IPS-15b (cell line): ENCODE measurements around the gene SRP54.

ENCODE experiments used
- H3K27me3 ChIP-seq: one replicate; pipeline ENCODE4 v1.6.1; 2013; ENCODE audit warnings: low read length; ENCODE audit not compliant: control insufficient read depth, insufficient read depth
- H3K36me3 ChIP-seq: one replicate; pipeline ENCODE4 v1.6.1; 2013; ENCODE audit warnings: low read length; ENCODE audit not compliant: control insufficient read depth, insufficient read depth
- H3K4me1 ChIP-seq: one replicate; pipeline ENCODE4 v1.6.1; 2013; ENCODE audit warnings: mild to moderate bottlenecking, low read length; ENCODE audit not compliant: control insufficient read depth, insufficient read depth
- H3K4me3 ChIP-seq: one replicate; pipeline ENCODE4 v1.5.1; 2013; ENCODE audit warnings: low read depth, low read length
- H3K9ac ChIP-seq: one replicate; pipeline ENCODE4 v1.6.1; 2013; ENCODE audit warnings: low read depth, mild to moderate bottlenecking, low read length
- H3K9me3 ChIP-seq: one replicate; pipeline ENCODE4 v1.6.1; 2013; ENCODE audit warnings: mild to moderate bottlenecking, low read length; ENCODE audit not compliant: control insufficient read depth, insufficient read depth

The SRP54 gene

DNA sequence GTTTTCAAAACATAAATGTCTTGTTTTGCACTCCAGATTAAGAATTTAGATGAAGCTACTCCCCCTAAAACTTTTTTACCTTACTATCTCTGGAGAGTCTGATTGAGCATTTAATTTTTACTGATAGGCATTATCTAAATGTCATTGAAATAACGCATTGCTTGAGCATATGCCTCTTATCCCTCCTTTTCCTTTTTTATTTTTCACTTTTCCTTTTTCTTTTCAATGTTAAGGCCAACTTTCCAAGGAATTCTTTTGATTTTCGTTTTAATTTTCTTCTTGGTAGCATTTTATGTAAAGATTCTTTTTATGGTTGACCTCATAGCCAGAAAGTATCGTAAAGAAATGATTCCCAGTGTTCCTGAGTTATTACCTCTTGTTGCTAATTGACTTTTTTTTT is 2.9 kb downstream of the SRP54 start:
- H3K9me3 ChIP-seq, result no peaks in the 10 kb centered on the region
- peaks cover 2% of the 10 kb centered on the region for H3K27me3 ChIP-seq
- H3K4me1 ChIP-seq, result peaks cover 3% of the 10 kb centered on the region
- H3K36me3 ChIP-seq, result no peaks in the 10 kb centered on the region
- no peak overlapping the region for H3K9ac ChIP-seq
- no peak overlapping the region for H3K4me3 ChIP-seq

DNA sequence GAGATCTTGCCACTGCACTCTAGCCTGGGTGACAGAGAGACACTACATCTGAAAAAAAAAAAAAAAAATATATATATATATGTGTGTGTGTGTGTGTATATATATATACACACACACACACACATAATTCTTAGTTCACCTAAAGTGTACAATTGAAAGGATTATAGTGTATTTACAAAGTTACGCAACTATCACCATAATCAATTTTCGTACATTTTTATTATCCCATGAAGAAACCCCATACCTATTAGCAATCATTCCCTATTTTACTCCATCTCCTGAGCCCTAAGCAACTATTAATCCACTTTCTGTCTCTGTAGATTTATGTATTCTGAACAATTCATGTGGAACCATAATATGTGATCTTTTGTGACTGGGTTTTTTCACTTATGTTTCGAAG is 4.4 kb downstream of the SRP54 start:
- Histone ChIP-seq H3K4me1 (peaks cover 3% of the 10 kb centered on the region), H3K9ac (no peak overlapping the region), H3K36me3 (no peaks in the 10 kb centered on the region), H3K4me3 (no peak overlapping the region), H3K27me3 (no peaks in the 10 kb centered on the region), H3K9me3 (no peaks in the 10 kb centered on the region)

DNA sequence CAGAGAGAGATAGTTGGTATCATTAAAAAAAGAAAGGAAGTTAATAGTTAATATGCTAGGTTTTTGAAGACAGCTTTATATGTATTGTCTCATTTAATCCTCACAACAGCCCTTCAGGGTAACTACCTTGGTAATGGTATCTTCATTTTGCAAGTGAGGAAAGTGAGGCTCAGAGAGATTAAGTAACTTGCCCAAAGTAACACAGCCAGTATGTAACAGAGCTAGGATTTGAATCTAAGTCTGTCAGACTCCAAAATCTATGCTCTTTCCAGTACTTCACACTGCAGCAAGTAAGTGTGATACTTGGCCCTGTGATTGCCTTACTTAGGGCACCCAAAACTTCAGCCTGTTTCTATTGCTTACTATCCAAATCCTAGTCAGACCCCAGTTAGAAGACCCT is 7.0 kb downstream of the SRP54 start:
- Histone ChIP-seq H3K27me3 (no peaks in the 10 kb centered on the region), H3K9ac (no peak overlapping the region), H3K4me1 (peaks cover 3% of the 10 kb centered on the region), H3K4me3 (no peak overlapping the region), H3K36me3 (no peaks in the 10 kb centered on the region), H3K9me3 (no peaks in the 10 kb centered on the region)

DNA sequence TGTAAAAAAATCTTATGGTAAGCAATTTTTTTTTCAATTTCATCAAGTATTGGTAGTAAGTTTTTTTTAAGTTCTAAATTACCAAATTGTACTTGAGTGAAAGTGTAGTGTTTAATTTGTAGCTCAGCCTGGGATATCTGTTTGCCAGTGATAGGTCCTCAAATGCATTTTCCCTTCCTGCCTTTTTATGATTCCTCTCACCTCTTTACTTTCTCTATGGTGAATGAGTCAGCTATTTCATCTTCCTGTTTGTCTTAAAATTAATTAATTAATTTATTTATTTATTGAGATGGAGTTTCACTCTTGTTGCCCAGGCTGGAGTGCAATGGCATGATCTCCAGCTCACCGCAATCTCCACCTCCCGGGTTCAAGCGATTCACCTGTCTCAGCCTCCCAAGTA is 10.6 kb downstream of the SRP54 start:
- Histone ChIP-seq H3K9me3 (no peaks in the 10 kb centered on the region), H3K4me3 (no peak overlapping the region), H3K4me1 (no peaks in the 10 kb centered on the region), H3K27me3 (no peaks in the 10 kb centered on the region), H3K9ac (no peak overlapping the region), H3K36me3 (no peaks in the 10 kb centered on the region)

DNA sequence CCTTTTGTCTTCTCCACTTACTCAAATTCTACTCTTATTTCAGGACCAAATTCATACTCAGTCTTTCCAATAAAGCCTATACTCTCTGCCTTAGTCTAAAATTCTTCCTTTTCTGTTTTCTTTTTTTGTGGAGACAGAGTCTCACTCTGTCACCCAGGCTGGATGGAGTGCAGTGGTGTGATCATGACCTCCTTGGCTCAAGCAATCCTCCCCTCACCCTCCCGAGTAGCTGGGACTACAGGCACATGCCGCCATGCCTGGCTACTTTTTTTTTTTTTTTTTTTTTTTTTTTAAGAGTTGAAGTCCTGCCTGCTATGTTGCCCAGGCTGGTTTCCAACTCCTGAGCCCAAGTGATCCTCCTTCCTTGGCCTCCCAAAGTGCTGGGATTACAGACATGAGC is 11.9 kb downstream of the SRP54 start:
- Histone ChIP-seq H3K4me1 (no peaks in the 10 kb centered on the region), H3K9me3 (no peaks in the 10 kb centered on the region), H3K36me3 (no peaks in the 10 kb centered on the region), H3K9ac (no peak overlapping the region), H3K4me3 (no peak overlapping the region), H3K27me3 (no peaks in the 10 kb centered on the region)

DNA sequence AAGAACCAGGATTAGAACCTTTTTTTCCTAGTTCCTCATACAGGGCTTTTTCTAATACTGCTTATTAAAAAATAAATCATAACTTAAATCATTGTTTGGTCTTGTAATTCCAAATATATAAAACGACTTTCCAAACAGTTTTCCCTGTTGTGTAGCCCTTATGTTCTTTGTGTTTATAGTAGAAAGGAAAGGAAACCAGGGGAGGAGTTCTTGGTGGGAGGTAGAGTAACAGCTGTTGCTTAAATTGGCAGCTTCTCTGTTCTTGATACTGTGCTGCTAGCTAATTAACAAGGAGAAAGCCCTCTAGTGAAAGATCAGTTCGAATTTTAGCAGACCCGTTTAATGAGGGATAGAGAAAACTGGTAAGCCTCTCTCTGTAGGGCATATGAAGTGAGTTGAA is 15.0 kb downstream of the SRP54 start:
- no peak overlapping the region for H3K9ac ChIP-seq
- H3K36me3 ChIP-seq, result no peaks in the 10 kb centered on the region
- H3K9me3 ChIP-seq, result no peaks in the 10 kb centered on the region
- no peaks in the 10 kb centered on the region for H3K4me1 ChIP-seq
- no peak overlapping the region for H3K4me3 ChIP-seq
- no peaks in the 10 kb centered on the region for H3K27me3 ChIP-seq

DNA sequence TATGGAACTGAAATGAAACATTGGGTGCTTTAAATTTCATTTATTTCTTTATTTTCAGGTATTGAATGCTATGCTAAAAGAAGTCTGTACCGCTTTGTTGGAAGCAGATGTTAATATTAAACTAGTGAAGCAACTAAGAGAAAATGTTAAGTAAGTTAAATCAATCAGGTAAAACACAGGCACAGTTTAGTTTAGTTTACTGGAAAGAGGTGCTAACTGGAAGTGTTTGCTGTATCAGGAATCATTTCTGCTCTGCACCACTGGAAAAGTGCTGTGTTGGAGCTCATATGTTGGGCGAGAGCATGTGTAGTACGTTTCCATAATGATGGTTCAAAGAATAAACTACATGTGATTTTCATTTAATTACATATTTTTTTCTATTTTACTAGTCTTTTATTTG is 16.7 kb downstream of the SRP54 start:
- H3K4me3 ChIP-seq, result no peak overlapping the region
- H3K27me3 ChIP-seq, result no peaks in the 10 kb centered on the region
- no peaks in the 10 kb centered on the region for H3K9me3 ChIP-seq
- no peaks in the 10 kb centered on the region for H3K4me1 ChIP-seq
- no peaks in the 10 kb centered on the region for H3K36me3 ChIP-seq
- H3K9ac ChIP-seq, result no peak overlapping the region

DNA sequence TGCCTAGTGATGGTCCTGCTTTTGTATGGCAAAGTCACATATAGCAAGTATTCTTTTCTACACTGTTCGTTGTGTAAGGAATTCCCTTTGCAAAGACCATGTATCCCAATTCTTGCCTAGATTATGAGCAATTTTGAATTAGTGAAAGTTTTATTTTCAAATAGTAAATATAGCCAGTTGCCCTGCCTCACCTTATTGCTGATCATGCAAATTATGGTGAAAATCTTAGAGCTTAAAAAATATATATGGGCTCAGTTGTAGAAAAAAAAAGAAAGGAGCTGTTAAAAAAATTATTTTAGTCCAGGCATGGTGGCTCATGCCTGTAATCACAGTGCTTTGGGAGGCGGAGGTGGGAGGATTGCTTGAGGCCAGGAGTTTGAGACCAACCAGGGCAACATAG is 18.8 kb downstream of the SRP54 start:
- H3K4me3 ChIP-seq, result no peak overlapping the region
- H3K9me3 ChIP-seq, result no peaks in the 10 kb centered on the region
- no peaks in the 10 kb centered on the region for H3K27me3 ChIP-seq
- H3K4me1 ChIP-seq, result no peaks in the 10 kb centered on the region
- H3K9ac ChIP-seq, result no peak overlapping the region
- no peaks in the 10 kb centered on the region for H3K36me3 ChIP-seq

DNA sequence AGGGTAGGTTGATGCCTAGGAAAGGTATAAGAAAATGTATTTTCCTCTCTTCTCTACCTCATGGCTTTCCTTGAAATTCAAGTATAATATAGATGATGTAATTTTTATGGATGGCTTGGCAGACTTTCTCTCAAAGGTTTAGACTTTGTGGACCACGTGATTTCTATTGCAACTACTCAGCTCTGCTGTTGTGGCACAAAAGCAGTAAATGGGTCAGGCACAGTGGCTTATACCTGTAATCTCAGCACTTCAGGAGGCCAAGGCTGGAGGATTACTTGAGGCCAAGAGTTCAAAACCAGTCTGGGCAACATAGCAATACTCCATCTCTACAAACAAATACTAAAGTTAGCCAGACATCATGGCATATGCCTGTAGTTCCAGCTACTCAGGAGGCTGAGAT is 22.0 kb downstream of the SRP54 start:
- Histone ChIP-seq H3K27me3 (no peaks in the 10 kb centered on the region), H3K9ac (no peak overlapping the region), H3K4me1 (no peaks in the 10 kb centered on the region), H3K36me3 (no peaks in the 10 kb centered on the region), H3K4me3 (no peak overlapping the region), H3K9me3 (no peaks in the 10 kb centered on the region)

DNA sequence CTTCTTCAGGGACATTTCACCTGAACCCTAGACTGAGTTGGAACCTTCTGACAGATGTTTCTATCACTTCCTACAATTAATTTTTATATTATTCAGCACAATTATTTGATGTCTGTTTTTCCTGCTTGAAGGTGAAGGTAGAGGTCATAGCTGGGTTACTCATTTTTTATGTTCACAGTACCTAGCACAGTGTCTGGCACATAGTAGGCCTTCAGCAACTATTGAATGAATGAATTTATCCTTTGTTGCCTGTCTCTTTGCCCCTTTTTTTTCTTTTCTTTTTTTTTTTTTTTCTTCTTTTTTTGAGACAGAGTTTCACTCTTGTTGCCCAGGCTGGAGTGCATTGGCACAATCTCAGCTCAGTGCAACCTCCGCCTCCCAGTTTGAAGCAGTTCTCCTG is 33.8 kb downstream of the SRP54 start:
- H3K9ac ChIP-seq, result no peak overlapping the region
- H3K9me3 ChIP-seq, result no peaks in the 10 kb centered on the region
- no peaks in the 10 kb centered on the region for H3K4me1 ChIP-seq
- H3K27me3 ChIP-seq, result no peaks in the 10 kb centered on the region
- peaks cover 14% of the 10 kb centered on the region for H3K36me3 ChIP-seq
- H3K4me3 ChIP-seq, result no peak overlapping the region

DNA sequence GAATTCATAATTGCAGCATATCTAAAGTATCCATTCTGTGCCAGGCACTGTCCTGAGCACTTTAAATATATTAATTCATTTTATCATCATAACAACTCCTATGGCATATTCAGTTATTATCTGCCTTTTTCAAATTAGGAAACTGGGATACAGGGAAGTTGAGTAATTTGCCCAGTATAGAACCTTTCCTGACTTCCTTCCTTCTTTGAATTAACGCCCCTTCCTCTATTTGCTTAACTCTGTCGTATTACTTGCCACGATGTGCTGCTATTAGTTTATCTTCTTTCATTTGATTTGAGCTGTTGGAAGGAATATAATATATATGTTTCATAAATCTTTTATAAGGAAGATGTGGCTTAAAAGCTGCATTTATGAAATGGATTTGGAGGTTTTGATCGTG is 37.9 kb downstream of the SRP54 start:
- H3K4me1 ChIP-seq, result no peaks in the 10 kb centered on the region
- H3K4me3 ChIP-seq, result no peak overlapping the region
- H3K9ac ChIP-seq, result no peak overlapping the region
- peaks cover 14% of the 10 kb centered on the region for H3K36me3 ChIP-seq
- no peaks in the 10 kb centered on the region for H3K9me3 ChIP-seq
- H3K27me3 ChIP-seq, result no peaks in the 10 kb centered on the region

DNA sequence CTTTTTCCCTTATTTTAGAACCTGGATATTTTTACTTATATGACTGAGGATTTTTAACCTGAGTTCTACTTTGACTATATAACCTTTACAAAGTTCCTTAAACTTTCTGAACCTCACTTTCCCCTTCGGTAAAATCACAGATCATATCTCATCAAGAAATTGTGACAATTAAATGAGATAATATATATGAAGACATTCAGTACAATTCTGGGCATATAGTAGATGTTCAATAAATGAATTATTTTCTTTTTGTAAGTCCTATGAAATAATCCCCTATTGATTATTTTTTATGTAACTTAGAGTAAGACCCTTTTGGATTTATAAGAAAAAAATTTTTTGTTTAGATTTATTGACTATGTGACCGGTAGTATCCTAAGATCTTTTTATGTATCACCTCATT is 45.6 kb downstream of the SRP54 start:
- H3K4me1 ChIP-seq, result no peaks in the 10 kb centered on the region
- H3K4me3 ChIP-seq, result no peak overlapping the region
- H3K36me3 ChIP-seq, result peaks cover 7% of the 10 kb centered on the region
- no peak overlapping the region for H3K9ac ChIP-seq
- no peaks in the 10 kb centered on the region for H3K27me3 ChIP-seq
- H3K9me3 ChIP-seq, result no peaks in the 10 kb centered on the region

DNA sequence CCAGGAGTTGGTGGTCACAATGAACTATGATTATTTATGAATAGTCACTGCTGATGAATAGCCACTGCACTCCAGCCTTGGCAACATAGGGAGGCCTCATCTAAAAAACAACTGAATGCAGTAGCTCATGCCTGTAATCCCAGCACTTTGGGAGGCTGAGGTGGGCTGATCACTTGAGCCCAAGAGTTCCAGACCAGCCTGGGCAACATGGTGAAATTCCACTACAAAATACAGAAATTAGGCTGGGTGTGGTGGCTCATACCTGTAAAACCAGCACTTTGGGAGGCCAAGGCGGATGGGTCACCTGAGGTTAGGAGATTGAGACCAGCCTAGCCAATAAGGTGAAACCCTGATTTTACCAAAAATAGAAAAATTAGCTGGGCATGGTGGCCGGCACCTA is 49.8 kb downstream of the SRP54 start:
- H3K9ac ChIP-seq, result no peak overlapping the region
- no peaks in the 10 kb centered on the region for H3K4me1 ChIP-seq
- H3K4me3 ChIP-seq, result no peak overlapping the region
- peaks cover 4% of the 10 kb centered on the region for H3K36me3 ChIP-seq
- no peaks in the 10 kb centered on the region for H3K9me3 ChIP-seq
- H3K27me3 ChIP-seq, result no peaks in the 10 kb centered on the region
